Keratinocyte (primary cell): ENCODE results near the gene OTOP1.

Experiments
- CTCF ChIP-seq, 3 experiments: IDR thresholded peaks in 1 of 3; conservative IDR thresholded peaks in 1 of 3; optimal IDR thresholded peaks in 1 of 3; 2 replicates in 2 of 3; 3 replicates in 1 of 3; pipeline versions ENCODE3 to v1.5.1; 2011; ENCODE audit warnings: low read length in 3 of 3, mild to moderate bottlenecking in 3 of 3, moderate library complexity in 2 of 3, control low read depth in 1 of 3, inconsistent platforms in 1 of 3; ENCODE audit not compliant: insufficient read depth in 2 of 3; ENCODE audit errors: extremely low read depth in 1 of 3
- EZH2 ChIP-seq: IDR thresholded peaks from one replicate; pipeline ENCODE4 v1.6.1; 2012; ENCODE audit warnings: inconsistent platforms, mild to moderate bottlenecking, low read length, moderate library complexity

- TF ChIP-seq CTCF (optimal IDR thresholded peaks at IDR 0.05 in 1 of 3, IDR thresholded peaks at IDR 0.05 in 1 of 3, conservative IDR thresholded peaks at IDR 0.05 in 1 of 3; ENCODE audit: extremely low read depth in 1 of 3, insufficient read depth in 2 of 3, low read length in 3 of 3), result no peak
- no peak for TF ChIP-seq EZH2
Measured at GRCh38 chr4:4170596-4171150, 56.1 kb downstream of the OTOP1 start.
